SK-N-SH (cell line): ENCODE results near the gene APLP1. TPM values are rescaled to one million over a fixed set of nuclear protein-coding genes. Genes with fewer than 3 reads are reported as not detected.

Source experiments
- CTCF ChIA-PET: fragments of 300-600, 350-600 bp; formaldehyde crosslinking; extraction: SDS; loops from one replicate; lab custom pipeline; 2021; lab: Yijun Ruan, JAX
- POLR2A ChIA-PET: fragments of 350-600 bp; sonication (Branson Sonifier 250); formaldehyde crosslinking; extraction: SDS; loops from one replicate; lab custom pipeline; 2020; ENCODE audit warnings: antibody characterized with exemption, inconsistent platforms; lab: Yijun Ruan, JAX
- DNase-seq: peaks from one replicate; pipeline ENCODE4 v3.0.0; 2012
- H2AFZ ChIP-seq: fragments of 200-600 bp; sonication (generic); 2 replicates; pipeline ENCODE4 v1.8.1; 2016; ENCODE audit warnings: antibody characterized with exemption, mild to moderate bottlenecking, low read depth
- H3F3A ChIP-seq: fragments of 200-600 bp; sonication (generic); replicated peaks from 2 replicates; pipeline ENCODE3; 2016; ENCODE audit warnings: antibody characterized with exemption, mild to moderate bottlenecking; ENCODE audit not compliant: insufficient read depth
- H3K27ac ChIP-seq, 2 experiments: fragments of 200-500 bp in 1 of 2; fragments of 200-600 bp in 1 of 2; sonication (Bioruptor generic) in 1 of 2; sonication (generic), shearing (Covaris generic) in 1 of 2; 2 replicates each; pipeline versions ENCODE4 v1.5.1 to v1.6.1; 2014 to 2016; ENCODE audit warnings: low read depth in 2 of 2, inconsistent platforms in 1 of 2, low read length in 1 of 2, mild to moderate bottlenecking in 1 of 2, mixed read lengths in 1 of 2
- H3K27me3 ChIP-seq: fragments of 200-600 bp; sonication (generic), shearing (Covaris generic); 2 replicates; pipeline ENCODE4 v1.6.1; 2016; ENCODE audit warnings: mixed run types; ENCODE audit not compliant: insufficient read depth
- H3K36me3 ChIP-seq, 2 experiments: fragments of 200-500 bp in 1 of 2; fragments of 200-600 bp in 1 of 2; sonication (Bioruptor generic) in 1 of 2; sonication (generic) in 1 of 2; replicated peaks in 1 of 2; 2 replicates each; pipeline versions ENCODE3 to v1.5.1; 2014 to 2016; ENCODE audit warnings: low read length in 1 of 2, mild to moderate bottlenecking in 1 of 2; ENCODE audit not compliant: insufficient read depth in 2 of 2, control insufficient read depth in 1 of 2
- H3K4me1 ChIP-seq, 2 experiments: fragments of 200-500 bp in 1 of 2; fragments of 200-600 bp in 1 of 2; sonication (Bioruptor generic) in 1 of 2; sonication (generic), shearing (Covaris generic) in 1 of 2; 2 replicates each; pipeline versions ENCODE4 v1.5.1 to v1.6.1; 2014 to 2016; ENCODE audit warnings: low read depth in 1 of 2, low read length in 1 of 2, mixed run types in 1 of 2; ENCODE audit not compliant: insufficient read depth in 2 of 2, control insufficient read depth in 1 of 2
- H3K4me2 ChIP-seq: fragments of 200-600 bp; sonication (generic), shearing (Covaris generic); 2 replicates; pipeline ENCODE4 v1.6.1; 2017; ENCODE audit warnings: mixed run types
- H3K4me3 ChIP-seq, 2 experiments: fragments of 200-500 bp in 1 of 2; fragments of 200-600 bp in 1 of 2; sonication (Bioruptor generic) in 1 of 2; sonication (generic), shearing (Covaris generic) in 1 of 2; 2 replicates each; pipeline versions ENCODE4 v1.5.1 to v1.8.1; 2014 to 2016; ENCODE audit warnings: low read depth in 2 of 2, inconsistent platforms in 1 of 2, low read length in 1 of 2, mild to moderate bottlenecking in 1 of 2, mixed read lengths in 1 of 2, moderate library complexity in 1 of 2
- H3K79me2 ChIP-seq: fragments of 200-600 bp; sonication (generic); 2 replicates; pipeline ENCODE4 v1.8.1; 2017; ENCODE audit warnings: mild to moderate bottlenecking; ENCODE audit not compliant: insufficient read depth
- H3K9ac ChIP-seq: fragments of 200-600 bp; sonication (generic); 2 replicates; pipeline ENCODE4 v1.6.1; 2017; ENCODE audit warnings: mixed run types
- H3K9me2 ChIP-seq: fragments of 200-600 bp; sonication (generic); 2 replicates; pipeline ENCODE4 v1.6.1; 2017; ENCODE audit warnings: mixed run types
- H3K9me3 ChIP-seq: fragments of 200-600 bp; sonication (generic); 2 replicates; pipeline ENCODE4 v1.6.1; 2017; ENCODE audit warnings: mixed run types, mild to moderate bottlenecking, moderate library complexity
- H4K20me1 ChIP-seq: fragments of 200-600 bp; sonication (generic); 2 replicates; pipeline ENCODE4 v1.6.1; 2017; ENCODE audit warnings: mild to moderate bottlenecking, mixed run types; ENCODE audit not compliant: insufficient read depth
- CTCF ChIP-seq: fragments of 200-600 bp; sonication (generic); IDR thresholded peaks from 2 replicates; pipeline ENCODE4 v1.6.1; 2017; ENCODE audit warnings: antibody characterized with exemption, mild to moderate bottlenecking, moderate library complexity
- EZH2phosphoT487 ChIP-seq: fragments of 200-600 bp; sonication (generic); IDR thresholded peaks from 2 replicates; pipeline ENCODE4 v1.6.1; 2017; ENCODE audit warnings: low read depth, mixed run types, mild to moderate bottlenecking, antibody characterized with exemption, moderate library complexity, borderline replicate concordance
- FOSL2 ChIP-seq: IDR thresholded peaks from 2 replicates; pipeline ENCODE4 v1.4.0; 2012; ENCODE audit warnings: low read depth, mild to moderate bottlenecking, moderate library complexity, borderline replicate concordance
- JUND ChIP-seq: IDR thresholded peaks from 2 replicates; pipeline ENCODE4 v1.4.0; 2012
- POLR2AphosphoS5 ChIP-seq: IDR thresholded peaks from 2 replicates; pipeline ENCODE4 v1.6.1; 2012; ENCODE audit warnings: low read depth, low read length
- RAD21 ChIP-seq: IDR thresholded peaks from 2 replicates; pipeline ENCODE4 v1.6.1; 2012; ENCODE audit warnings: mild to moderate bottlenecking, low read length
- RFX5 ChIP-seq: IDR thresholded peaks from 2 replicates; pipeline ENCODE4 v1.6.1; 2012; ENCODE audit warnings: mild to moderate bottlenecking, improper control_type of control experiment, low read length
- RXRA ChIP-seq: IDR thresholded peaks from 2 replicates; pipeline ENCODE4 v1.4.0; 2012; ENCODE audit warnings: low read depth, mild to moderate bottlenecking, borderline replicate concordance
- TAF1 ChIP-seq: IDR thresholded peaks from 2 replicates; pipeline ENCODE4 v1.6.1; 2012; ENCODE audit warnings: low read depth, mild to moderate bottlenecking, low read length, moderate library complexity, borderline replicate concordance
- TCF12 ChIP-seq: IDR thresholded peaks from 2 replicates; pipeline ENCODE4 v1.4.0; 2012
- WGBS: methylation state at CpG from one replicate; pipeline ENCODE4 v1.1.6; 2017; ENCODE audit warnings: low lambda C conversion rate; 5-methylcytosine and 5-hydroxymethylcytosine counted together
- polyA plus RNA-seq, 3 experiments: library from polyadenylated mRNA; depleted of rRNA; stranded (reverse); fragments of >200 nt; gene quantifications; 2 replicates each; pipeline ENCODE4 v1.2.3, GENCODE V29; 2012
- TF ChIP-seq, protein P1 (sequence below): IDR thresholded peaks from 2 replicates; pipeline ENCODE4 v1.4.0; 2012; ENCODE audit warnings: low read depth, borderline replicate concordance

Gene APLP1
- polyA plus RNA-seq, 1 of the 3 experiments (the other 2 are of a cell fraction): 66.7 TPM

GRCh38 chr19:35887197-35887596 lies 18.8 kb downstream of the APLP1 start:
- Histone ChIP-seq H3K27ac (no peak overlapping the region), H3F3A (no peaks in the 10 kb centered on the region), H3K4me1 (no peaks in the 10 kb centered on the region), H3K36me3 (peaks cover 5 to 8% of the 10 kb centered on the region in 2 experiments), H3K9me3 (no peaks in the 10 kb centered on the region), H2AFZ (no peak overlapping the region), H3K9me2 (no peaks in the 10 kb centered on the region), H3K9ac (no peak overlapping the region), H3K27me3 (no peaks in the 10 kb centered on the region), H3K4me2 (no peak overlapping the region), H4K20me1 (no peaks in the 10 kb centered on the region), H3K4me3 (no peak overlapping the region), H3K79me2 (no peaks in the 10 kb centered on the region)
- ChIA-PET POLR2A (no interaction called here), CTCF (interaction anchor here (1.2 kb wide), 2 partner anchors 44 to 108 kb away, joined by 3 read pairs; no protein-coding TSS in a partner anchor)
- DNase-seq: no peak
- TF ChIP-seq TAF1 (no peak), EZH2phosphoT487 (no peak), CTCF (no peak), RXRA (no peak)
- WGBS: 76% methylated on average over 3 of the region's 5 CpGs

GRCh38 chr19:35888398-35888797 lies 20.0 kb downstream of the APLP1 start:
- Histone ChIP-seq H3K36me3 (peaks cover 8 to 12% of the 10 kb centered on the region in 2 experiments), H3K4me1 (no peaks in the 10 kb centered on the region), H3K4me2 (no peak overlapping the region), H4K20me1 (no peaks in the 10 kb centered on the region), H3K27me3 (no peaks in the 10 kb centered on the region), H3K9me2 (no peaks in the 10 kb centered on the region), H3K27ac (no peak overlapping the region), H3K9me3 (no peaks in the 10 kb centered on the region), H3K4me3 (no peak overlapping the region), H3F3A (no peaks in the 10 kb centered on the region), H3K79me2 (no peaks in the 10 kb centered on the region), H2AFZ (no peak overlapping the region), H3K9ac (no peak overlapping the region)
- ChIA-PET CTCF (interaction anchor here (1.0 to 1.2 kb wide), 4 partner anchors 35 to 107 kb away, joined by 3 read pairs; no protein-coding TSS in a partner anchor), POLR2A (no interaction called here)
- DNase-seq: no peak
- whole genome bisulfite sequencing: 98% methylated on average over 9 of the region's 9 CpGs
- TF ChIP-seq POLR2AphosphoS5: no peak
- TF ChIP-seq, protein P1, sequence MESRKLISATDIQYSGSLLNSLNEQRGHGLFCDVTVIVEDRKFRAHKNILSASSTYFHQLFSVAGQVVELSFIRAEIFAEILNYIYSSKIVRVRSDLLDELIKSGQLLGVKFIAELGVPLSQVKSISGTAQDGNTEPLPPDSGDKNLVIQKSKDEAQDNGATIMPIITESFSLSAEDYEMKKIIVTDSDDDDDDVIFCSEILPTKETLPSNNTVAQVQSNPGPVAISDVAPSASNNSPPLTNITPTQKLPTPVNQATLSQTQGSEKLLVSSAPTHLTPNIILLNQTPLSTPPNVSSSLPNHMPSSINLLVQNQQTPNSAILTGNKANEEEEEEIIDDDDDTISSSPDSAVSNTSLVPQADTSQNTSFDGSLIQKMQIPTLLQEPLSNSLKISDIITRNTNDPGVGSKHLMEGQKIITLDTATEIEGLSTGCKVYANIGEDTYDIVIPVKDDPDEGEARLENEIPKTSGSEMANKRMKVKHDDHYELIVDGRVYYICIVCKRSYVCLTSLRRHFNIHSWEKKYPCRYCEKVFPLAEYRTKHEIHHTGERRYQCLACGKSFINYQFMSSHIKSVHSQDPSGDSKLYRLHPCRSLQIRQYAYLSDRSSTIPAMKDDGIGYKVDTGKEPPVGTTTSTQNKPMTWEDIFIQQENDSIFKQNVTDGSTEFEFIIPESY: no peak
- TF ChIP-seq RAD21: no peak
- TF ChIP-seq JUND: no peak
- TF ChIP-seq FOSL2: no peak
- TF ChIP-seq TCF12: no peak
- TF ChIP-seq RFX5: no peak
